HG02588 (cell line): ENCODE results near the gene USH2A.
"Not testable (repeated sequence)": the region's sequence is repeated elsewhere in the genome, so short reads cannot be mapped to it uniquely, and the experiment has no call there.

Experiments
- ATAC-seq: cut with Tn5 transposase; IDR thresholded peaks from one replicate; pipeline ENCODE4 v1.9.1; 2021; ENCODE audit warnings: mild to moderate bottlenecking, moderate library complexity; ENCODE audit not compliant: unreplicated experiment

The USH2A gene

DNA sequence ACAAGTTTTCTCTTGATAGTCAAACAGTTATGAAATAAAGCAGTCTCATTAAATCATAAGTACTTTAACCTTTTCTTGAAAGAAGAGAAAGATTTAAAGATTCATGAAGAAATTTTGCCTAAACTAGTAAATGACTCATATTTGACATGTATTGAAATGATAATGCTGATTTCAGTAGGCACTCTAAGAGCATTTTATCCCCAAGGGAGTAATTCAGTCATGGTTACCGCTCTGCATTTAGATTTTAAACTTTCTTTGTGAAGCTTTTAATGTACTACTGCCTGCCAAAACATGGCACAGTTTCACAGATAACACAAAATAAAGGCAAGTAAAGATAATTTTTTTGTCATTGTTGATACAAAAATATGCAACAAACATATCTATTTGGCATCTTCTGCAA lies 6.8 kb downstream of the USH2A start:
- ATAC-seq: no peak

DNA sequence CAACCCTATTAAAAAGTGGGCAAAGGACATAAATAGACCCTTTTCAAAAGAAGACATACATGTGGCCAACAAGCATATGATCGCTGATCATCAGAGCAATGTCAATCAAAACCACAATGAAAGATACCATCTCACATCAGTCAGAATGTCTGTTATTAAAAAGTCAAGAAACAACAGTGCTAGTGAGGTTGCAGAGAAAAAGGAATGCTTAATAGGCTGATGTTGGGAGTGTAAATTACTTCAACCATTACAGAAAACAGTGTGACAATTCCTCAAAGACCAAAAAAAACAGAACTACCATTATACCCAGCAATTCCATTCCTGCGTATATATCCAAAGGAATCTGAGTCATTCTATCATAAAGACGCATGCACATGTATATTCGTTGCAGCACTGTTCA lies 13.2 kb downstream of the USH2A start:
- no peak for ATAC-seq

DNA sequence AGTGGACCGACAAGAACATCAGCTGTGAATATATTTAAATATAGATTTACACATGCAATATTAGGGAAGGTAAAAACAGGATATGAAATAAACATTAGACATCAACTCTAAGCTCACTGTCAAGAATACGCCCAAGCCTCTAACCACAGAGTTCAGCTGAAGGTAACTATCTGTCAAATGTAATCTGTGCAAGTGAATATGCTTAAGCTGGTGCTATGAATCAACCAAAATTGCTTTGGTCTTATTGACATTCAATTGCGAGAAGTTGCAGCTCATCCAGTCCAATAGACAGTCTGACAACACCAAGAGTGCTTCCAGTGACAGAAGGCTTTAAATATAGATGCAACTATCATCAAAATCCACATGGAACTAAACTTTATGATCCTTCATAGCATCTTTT lies 32.3 kb downstream of the USH2A start:
- ATAC-seq: no peak

DNA sequence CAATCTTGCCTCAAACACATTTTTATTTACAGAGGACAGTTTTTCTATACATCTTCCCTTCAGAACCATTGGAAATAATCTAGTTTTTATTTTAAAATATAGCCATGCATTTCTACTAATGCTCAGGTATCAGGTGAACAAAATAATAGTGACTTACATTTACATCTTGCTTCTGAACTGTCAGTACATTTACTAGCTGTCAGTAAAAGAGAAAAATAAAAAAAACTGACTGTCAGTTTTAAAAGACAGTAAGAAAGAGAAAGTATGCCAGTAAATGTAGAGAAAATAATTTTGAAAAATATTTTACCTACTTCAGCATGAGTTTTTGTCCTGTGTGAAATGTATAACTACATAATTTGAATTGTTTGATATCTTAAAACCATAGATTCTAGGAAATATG lies 33.5 kb downstream of the USH2A start:
- ATAC-seq: no peak

DNA sequence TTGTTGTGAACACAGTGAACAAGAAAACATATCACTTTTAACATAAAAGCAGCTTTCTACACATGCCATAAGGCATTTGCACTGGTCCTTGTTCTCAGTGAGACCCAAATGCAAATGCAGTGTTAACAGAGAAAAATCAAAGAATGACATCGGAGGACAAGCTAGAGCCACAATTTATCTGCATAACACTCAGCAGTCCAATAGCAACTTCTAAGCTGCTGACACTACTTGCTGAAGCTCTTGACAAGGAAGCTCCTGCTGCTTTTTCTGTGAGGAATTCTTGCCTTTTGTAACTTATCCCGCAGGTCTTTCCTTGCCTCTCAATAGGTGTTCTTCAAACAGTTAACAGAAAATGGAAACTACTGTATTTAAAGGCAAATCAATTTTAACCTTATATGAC lies 34.7 kb downstream of the USH2A start:
- no peak for ATAC-seq

DNA sequence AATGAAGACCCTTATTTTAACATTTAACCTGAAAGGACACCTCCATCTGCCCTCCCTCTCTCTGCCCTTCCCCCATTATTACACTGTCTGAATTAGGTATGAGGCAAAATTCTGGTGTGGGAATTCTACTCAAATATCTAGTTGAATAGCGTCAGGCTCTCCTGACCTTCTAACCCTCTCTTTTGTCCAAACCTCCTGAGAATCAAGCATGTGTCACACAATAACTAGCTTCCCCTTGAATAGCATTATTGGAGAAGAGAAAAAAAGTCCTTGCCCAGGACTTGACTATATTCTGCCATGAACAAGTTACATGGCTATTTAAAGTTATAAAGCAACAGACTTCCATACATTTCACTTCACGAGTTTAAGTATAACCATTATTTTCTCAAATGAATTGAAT lies 35.5 kb downstream of the USH2A start:
- no peak for ATAC-seq

DNA sequence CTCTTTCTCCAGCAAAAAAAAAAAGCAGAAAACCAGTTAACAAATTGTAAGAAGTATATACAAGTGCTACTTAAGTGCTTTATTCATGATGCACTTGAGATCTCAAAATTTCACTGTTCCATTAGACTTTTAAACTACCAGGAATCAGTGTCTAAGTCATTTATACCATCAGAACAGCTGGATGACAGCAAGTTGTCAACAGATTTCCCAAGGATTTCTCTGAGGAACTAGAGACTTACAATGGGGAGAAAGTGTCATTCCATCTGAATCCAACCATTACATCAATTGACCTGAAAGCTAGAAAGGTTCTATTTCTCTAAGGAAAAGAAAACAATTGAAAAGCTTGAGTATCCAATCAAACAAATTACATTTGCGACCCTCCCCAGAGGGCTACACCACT lies 43.8 kb downstream of the USH2A start:
- no peak for ATAC-seq

DNA sequence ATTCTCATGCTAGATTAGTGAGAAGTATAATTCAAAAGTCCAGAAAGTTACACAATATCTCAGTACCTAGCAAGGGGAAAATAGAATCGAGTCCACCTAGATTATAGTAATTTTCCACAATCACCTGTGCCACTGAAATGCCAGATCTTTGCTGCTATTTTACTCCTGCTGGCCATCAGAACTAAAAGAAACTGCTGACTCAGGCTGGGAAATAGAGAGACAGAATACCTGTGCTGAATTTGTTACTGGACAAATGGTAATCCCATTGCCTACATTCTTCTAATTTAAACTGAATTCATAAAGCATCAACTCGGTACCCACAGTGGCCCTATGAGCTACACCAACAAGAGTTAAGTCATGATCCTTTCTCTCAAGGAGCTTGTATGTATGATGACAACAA lies 55.0 kb downstream of the USH2A start:
- ATAC-seq: no peak

DNA sequence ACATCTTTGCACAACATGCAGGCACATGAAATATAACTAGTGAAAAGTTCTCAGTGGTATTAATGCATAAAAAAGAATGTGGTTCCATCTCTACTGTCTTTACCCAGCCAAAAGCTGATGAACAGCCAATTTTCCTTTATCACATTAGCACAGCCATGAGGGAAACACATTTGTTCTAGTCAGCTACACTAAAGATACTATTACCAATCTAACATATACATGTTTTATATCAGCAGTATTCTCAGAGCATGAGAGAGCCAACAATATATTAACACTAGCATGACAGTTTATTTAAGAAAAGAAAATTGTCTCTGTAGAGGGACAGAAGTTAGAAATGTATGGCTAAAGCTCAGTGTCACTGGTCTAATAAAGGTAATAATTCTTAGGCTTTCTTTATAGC lies 56.3 kb downstream of the USH2A start:
- no peak for ATAC-seq

DNA sequence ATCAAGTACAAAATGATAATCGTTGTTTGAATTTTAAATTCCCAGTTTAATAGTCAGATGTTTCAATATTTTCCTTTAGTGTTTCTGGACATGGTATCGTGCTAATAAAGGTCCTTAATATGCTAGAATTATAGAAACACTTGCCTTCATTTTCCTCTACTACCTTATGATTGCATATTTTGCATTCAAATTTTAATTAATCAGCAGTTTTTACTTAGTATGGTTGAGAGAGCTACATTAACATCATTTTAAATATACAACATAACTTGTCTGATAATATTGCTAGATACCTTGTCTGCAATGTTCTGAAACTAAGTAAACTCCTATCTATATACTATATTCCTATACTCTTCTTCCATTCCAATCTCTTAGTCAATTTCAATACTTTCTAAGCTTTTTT lies 66.3 kb downstream of the USH2A start:
- no peak for ATAC-seq

DNA sequence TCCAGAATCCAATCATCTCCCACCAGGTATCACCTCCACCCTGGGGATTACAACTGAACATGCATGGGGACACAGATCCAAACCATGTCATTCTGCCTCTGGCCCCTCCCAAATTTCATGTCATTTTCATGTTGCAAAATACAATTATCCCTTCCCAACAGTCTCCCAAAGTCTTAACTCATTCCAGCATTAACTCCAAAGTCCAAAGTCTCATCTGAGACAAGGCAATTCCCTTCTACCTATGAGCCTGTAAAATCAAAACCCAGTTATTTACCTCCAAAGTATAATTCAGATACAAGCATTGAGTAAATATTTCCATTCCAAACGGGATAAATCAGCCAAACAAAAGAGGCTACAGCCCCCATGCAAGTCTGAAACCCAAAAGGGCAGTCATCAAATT lies 73.1 kb downstream of the USH2A start:
- ATAC-seq: no peak

DNA sequence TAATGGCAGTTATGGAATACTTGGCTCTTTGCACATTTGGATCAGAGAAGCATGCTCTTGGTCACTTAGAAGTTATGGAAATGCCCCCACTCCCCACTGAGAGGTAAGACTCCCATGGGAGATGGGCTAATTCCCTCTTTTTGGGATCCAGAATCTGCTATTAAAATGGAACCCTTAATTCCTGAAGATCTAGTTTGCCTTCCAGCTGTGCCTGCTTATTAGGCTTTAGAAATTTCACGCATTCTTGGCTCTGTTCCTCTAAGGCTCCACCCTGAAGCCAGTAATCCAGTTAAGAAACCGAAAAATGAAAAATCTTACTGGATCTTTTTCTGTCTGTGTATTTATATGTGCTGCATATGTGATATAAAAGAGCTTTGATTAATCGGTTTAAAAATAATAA lies 76.7 kb downstream of the USH2A start:
- ATAC-seq: no peak

DNA sequence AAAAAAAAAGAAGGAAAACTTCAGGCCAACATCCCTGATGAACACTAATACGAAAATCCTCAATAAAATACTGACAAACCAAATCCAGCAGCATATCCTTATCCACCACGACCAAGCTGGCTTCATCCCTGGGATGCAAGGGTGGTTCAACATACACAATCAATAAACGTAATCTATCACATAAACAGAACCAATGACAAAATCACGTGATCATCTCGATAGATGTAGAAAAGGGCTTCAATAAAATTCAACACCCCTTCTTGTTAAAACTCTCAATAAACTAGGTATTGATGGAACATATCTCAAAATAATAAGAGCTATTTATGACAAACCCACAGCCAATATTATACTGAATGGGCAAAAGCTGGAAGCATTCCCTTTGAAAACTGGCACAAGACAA lies 82.7 kb downstream of the USH2A start:
- ATAC-seq: not testable (repeated sequence)

DNA sequence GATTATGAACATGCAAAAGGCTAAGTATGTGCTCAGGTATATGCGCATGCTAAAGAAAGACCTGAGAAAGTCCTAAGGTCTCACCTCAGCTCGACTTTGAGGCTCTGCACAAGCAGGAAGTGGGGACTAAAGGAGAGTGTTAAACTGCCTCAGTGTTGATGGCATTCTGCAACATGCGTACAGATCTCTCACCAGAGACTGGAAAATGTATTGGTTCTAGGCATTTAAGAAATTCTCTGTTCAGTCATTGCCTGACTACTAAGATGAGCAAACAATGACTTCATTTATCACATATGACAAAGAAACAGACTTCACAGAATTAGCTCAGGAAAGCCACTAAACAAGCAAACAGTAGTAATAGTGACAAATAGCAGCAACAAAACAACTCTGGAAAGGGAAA lies 90.8 kb downstream of the USH2A start:
- ATAC-seq: no peak

DNA sequence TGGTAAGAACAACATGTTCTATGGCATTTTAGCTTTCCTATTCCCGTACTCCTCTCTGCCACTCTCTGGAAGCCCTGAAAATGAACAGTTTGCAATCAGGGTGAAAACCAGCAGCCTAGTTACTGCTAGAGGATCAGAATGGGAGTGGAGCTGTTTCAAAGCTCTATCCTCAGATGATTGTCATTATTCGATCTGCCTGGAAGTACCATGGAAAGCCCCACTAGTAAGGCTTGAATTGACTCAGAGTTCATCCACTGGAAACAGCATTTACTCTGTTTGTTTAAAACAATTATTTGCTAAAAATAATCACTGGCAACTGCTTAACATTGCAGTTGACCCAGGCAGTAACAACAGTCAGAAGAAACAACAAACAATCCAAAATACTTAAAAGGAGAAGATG lies 91.2 kb downstream of the USH2A start:
- ATAC-seq: no peak

DNA sequence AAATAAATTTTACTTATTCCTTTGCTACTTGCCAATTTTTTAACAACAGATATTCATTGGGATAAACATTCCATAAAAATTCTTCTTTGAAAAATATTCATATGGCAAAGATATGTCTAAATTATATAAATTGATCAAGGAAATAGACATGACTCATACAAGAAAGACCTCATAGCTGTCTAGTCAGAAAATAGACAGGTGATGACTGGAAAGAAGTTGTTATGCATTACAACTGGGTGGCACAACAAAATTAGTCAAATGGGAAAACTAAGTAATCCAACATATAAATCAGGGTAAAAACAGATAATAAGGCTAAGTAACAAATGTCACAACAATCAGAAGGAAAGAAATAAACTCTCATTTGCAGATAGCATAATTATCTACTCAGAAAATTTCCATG lies 92.0 kb downstream of the USH2A start:
- no peak for ATAC-seq

DNA sequence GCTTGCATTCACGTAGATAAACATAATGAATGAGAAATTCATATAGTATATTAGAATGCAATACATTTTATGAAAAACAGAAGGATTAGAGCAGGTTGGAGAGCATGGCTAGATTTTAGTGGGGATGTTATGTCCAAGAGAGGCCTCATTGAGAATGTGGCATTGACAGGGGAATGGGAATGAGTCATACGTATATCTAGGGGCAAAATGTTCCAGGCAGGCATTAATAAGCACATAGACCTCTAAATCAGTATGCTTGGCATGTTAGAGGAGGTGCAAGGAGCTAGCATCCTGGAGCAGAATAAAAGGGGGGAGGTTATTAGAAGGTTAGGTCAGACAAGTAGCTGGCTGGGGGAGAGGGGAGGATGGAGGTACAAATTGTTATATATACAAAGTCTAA lies 93.0 kb downstream of the USH2A start:
- no peak for ATAC-seq

DNA sequence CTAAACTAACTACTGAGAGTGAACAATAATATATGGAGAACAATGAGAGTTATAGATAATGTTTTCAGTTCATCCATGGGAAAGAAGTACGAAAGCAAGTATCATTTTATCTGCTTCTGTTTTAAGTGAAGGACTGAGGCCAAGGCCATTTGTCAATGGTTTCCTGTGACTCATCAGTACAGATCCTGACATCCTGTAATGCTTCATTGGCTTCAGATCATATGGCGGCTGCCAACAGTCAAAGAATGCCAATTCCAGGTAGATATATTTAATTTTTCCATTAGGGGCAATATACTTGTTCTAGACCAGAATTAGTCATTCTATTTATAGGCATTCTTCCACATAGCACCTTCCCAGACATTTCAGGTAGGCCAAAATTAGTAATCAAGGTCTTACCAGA lies 97.3 kb downstream of the USH2A start:
- no peak for ATAC-seq

DNA sequence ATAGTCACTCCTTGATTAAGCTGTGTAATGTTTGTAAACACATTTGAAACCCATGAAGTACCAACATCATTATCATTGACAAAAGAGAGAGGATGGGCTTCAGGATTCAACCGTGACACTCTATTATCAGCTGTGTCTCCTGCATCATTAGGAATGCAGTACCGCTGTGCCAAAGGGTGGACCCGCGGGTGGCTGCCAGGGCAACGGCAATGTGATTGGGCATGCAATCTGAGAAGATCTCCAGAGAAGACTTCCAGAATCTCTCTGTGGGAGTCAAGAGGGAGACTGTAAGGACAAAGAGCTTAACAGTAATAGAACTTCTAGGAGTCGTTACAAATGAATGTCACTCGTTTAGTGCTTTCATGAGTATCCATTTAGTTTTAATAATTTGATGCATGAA lies 97.9 kb downstream of the USH2A start:
- no peak for ATAC-seq

DNA sequence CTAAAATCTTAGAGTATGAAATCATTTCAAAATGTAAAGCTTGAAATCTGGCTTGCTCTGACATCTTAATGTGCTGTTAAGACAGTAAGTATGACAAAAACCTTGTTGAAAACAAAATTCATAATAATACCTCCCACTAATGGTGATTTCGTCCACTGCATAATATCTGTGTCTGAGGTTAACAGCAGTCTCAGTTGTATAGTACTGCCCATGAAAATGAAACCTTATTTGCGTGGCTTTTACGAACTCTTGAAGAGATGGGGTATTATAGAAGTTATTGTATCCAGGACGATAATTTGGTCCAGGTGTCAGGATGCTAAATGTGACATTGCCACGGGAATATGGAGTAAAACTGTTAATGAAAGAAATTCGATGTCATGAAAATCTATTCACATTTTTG lies 99.9 kb downstream of the USH2A start:
- no peak for ATAC-seq

DNA sequence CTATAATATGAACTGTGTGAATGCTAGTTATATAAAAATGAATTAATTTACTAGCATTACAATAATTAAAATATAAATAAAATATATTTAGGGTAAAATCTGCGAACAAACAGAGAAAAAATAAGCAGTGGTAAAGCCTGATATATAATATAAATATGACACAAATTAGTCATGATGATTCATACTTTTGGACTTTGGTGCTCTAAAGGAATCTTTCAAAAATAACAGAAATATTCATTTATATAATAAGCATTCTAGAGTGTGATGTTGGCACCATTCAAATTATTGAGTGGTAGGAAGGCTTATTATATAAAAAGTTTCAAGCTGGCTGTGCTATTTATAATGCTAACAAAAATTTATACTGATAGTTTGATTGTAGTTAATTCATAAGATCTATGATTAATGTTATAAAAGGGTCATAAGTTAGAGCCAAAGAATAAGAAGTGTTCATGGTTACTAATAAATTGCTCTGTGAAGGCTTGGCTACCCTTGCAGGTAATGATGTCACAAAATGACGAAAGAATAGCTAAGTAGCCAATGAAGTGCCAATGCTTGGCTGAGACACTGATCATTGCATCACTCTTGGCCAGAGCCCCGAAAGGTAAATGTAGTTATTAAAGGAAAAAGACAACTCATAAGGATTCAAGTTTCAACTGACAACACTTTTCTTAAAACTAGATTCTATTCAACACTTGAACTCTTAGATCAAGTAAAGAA lies 108.7 kb downstream of the USH2A start:
- ATAC-seq: no peak

DNA sequence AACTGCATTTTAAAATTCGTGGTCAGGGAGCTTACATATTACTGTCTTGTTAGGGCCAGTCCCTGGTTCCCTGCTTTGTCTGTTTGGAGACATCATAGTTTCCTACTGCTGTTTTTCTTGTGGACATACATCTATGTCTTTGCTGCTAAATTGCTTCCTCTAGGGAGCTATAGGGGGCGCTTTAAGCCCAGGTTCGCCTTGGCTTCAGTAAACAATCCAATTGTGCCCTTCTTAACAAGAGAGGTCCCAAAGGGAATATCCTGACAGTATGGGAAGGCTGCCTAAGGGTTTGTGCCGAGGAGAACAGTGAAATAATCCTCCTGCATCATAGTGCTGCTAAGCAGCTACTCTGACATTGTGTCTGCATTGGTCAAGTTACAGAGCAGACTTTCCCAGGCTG lies 112.5 kb downstream of the USH2A start:
- no peak for ATAC-seq

DNA sequence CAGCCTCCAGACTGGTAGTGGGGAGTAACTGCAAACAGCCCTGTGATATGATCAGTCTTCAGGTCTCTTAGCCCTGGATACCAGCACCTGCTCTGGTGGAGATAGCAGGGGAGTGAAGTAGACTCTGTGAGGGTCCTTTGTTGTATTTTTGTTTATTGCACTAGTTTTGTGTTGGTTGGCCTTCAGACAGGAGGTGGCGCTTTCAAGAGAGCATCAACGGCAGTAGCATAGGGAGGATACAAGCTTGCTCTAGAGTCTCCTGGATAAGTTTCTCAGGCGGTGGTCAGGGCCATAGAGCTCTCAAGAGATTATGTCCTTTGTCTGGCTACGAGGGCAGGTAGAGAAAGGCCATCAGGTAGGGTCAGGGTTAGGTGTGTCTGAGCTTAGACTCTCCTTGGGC lies 116.4 kb downstream of the USH2A start:
- no peak for ATAC-seq

DNA sequence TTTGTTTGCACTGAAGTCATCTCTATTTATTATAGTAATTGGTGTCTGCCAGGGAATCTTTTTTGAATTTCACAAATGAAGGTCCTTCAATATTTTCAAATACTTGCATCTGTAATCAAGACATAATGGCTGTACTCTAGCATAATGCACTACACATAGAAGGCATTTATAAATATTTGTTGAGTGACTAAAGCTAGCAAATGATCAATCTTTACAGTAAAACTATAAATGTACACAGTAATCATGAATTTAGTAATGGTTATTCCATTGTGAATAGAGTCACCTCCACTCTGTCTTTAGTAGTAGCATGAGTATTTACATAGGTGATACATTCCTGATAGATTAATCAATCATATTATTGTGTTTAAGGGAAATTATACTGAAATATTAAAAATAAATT lies 119.6 kb downstream of the USH2A start:
- ATAC-seq: no peak
